GM13976 (cell line): ENCODE measurements around the gene ZNF398.
"Not testable (repeated sequence)": the region's sequence is repeated elsewhere in the genome, so short reads cannot be mapped to it uniquely, and the experiment has no call there.

Source experiments
- DNase-seq: peaks from one replicate; pipeline ENCODE4 v3.0.0; 2012; ENCODE audit warnings: low spot score
- in situ Hi-C: fragments of 300-500 bp; cut with MboI; formaldehyde crosslinking; loops from one replicate; pipeline ENCODE4 v1.12.0; 2022; ENCODE audit warnings: low sequenced_read_pairs, mixed read lengths, inconsistent platforms; ENCODE audit not compliant: unreplicated experiment
- TF ChIP-seq, protein P1 (sequence below): IDR thresholded peaks from 2 replicates; pipeline ENCODE4 v1.5.1; 2012; ENCODE audit warnings: borderline replicate concordance, mild to moderate bottlenecking; ENCODE audit not compliant: insufficient read depth; ENCODE audit errors: extremely low read depth, missing control alignments, control extremely low read depth

The ZNF398 gene

DNA sequence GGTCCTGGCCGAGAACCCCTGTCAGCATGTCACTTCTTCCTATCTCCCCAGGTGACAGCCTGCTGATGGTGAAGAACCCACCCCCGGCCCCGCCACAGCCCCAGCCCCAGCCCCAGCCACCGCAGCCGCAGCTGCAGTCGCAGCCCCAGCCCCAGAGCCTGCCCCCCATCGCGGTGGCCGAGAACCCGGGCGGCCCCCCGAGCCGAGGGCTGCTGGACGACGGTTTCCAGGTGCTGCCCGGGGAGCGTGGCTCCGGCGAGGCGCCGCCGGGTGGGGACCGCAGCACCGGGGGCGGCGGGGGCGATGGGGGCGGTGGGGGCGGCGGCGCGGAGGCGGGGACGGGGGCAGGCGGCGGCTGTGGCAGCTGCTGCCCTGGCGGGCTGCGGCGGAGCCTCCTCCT is 76.5 kb downstream of the ZNF398 start:
- no peak for DNase-seq

DNA sequence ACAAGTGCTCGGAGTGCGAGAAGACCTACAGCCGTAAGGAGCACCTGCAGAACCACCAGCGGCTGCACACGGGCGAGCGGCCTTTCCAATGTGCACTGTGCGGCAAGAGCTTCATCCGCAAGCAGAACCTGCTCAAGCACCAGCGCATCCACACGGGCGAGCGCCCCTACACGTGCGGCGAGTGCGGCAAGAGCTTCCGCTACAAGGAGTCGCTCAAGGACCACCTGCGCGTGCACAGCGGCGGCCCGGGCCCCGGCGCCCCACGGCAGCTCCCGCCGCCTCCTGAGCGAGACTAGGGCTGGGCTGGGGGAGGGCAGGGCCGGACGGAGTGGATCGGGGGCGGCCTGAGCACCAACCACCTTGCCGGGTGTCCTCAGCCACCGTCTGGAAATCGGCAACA is 77.1 kb downstream of the ZNF398 start:
- TF ChIP-seq, protein P1, sequence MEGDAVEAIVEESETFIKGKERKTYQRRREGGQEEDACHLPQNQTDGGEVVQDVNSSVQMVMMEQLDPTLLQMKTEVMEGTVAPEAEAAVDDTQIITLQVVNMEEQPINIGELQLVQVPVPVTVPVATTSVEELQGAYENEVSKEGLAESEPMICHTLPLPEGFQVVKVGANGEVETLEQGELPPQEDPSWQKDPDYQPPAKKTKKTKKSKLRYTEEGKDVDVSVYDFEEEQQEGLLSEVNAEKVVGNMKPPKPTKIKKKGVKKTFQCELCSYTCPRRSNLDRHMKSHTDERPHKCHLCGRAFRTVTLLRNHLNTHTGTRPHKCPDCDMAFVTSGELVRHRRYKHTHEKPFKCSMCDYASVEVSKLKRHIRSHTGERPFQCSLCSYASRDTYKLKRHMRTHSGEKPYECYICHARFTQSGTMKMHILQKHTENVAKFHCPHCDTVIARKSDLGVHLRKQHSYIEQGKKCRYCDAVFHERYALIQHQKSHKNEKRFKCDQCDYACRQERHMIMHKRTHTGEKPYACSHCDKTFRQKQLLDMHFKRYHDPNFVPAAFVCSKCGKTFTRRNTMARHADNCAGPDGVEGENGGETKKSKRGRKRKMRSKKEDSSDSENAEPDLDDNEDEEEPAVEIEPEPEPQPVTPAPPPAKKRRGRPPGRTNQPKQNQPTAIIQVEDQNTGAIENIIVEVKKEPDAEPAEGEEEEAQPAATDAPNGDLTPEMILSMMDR = no peak
- in situ Hi-C loops = no loop called here
- no peak for DNase-seq

More for the DNA sequence above, 76.5 kb downstream of the ZNF398 start:
- in situ Hi-C loops = no loop called here
- TF ChIP-seq, protein P1 = no peak

DNA sequence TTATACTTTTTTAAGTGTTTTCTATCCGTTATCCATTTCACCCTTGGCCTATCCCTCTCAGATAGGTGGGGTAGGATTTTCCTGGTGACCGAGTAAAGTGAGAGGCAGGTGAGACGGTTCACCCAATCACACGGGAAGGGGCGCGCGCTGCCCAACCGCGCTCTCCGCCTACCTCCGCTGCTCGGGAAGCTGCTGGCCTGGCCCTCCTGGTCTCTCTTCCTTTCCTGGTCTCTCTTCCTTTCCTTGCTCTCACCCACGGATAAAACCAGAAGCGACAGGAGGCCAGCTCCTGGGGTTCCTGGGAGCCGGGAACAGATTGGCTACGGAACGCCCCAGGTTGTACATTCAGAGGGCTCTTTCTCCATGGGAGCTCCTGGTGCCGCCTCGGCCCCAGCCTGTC is 77.9 kb downstream of the ZNF398 start:
- TF ChIP-seq, protein P1 = no peak
- in situ Hi-C loops = no loop called here

DNA sequence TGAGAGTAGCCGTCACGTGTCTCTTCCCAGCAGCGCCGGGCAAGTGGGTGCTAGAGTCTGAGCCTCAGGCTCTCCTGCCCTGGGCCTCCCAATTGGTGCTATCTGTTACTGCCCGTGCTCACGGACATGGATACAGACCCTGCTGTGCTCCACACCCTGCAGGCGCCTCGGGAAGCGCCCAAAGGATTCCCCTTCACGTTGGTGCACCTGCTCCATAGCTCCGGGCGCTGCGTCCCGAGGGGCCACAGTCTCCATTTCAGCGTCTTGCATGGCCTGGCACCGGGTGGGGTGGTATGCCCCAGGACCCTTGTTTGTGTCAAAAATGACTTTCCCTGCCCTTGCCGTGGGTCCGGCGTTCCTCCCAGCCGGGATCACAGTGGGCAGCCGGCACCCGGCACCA is 78.4 kb downstream of the ZNF398 start:
- TF ChIP-seq, protein P1 = no peak
- DNase-seq = no peak
- in situ Hi-C loops = no loop called here

More for the DNA sequence above, 77.9 kb downstream of the ZNF398 start:
- no peak for DNase-seq

DNA sequence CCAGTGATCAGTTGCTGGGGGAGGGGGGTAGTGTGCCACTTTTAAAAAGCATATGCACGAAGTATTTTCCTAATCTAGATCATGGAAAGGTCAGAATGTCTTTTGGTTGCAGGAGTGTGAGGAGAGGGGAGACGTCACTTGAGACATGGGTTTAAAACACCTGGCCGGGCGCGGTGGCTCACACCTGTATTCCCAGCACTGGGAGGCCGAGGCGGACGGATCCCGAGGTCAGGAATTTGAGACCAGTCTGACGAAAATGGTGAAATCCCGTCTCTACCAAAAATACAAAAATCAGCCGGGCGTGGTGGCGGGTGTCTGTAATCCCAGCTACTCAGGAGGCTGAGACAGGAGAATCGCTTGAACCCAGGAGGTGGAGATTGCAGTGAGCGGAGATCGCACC is 79.1 kb downstream of the ZNF398 start:
- in situ Hi-C loops, DNase-seq: not testable (repeated sequence)

DNA sequence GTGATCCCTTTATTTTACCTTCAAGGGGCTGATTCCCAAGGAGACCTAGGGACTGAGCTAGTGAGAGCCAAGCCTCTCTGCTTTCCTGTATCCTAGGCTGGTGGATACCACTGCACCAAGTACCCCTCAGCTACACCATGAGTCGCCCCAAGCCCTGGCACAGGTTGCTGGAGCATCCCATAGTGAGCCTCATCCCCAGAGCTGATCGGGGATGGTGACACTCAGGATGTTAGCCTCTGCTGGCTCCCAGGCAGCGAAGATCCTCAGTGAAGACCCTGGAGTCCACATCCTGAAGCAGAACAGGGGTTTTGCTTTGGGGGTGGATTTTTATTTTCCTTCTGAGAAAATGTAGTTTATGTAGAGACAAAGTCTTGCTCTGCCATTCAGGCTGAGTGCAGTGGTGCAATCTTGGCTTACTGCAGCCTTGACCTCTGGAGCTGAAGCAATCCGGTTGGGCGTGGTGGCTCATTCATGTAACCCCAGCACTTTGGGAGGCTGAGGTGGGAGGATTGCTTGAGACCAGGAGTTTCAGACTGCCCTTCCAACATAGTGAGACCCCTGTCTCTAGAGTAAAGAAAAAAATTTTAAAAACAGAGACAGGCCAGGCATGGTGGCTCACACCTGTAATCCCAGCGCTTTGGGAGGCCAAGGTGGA is 79.7 kb downstream of the ZNF398 start:
- TF ChIP-seq, protein P1 = no peak
- in situ Hi-C loops = no loop called here
- no peak for DNase-seq

DNA sequence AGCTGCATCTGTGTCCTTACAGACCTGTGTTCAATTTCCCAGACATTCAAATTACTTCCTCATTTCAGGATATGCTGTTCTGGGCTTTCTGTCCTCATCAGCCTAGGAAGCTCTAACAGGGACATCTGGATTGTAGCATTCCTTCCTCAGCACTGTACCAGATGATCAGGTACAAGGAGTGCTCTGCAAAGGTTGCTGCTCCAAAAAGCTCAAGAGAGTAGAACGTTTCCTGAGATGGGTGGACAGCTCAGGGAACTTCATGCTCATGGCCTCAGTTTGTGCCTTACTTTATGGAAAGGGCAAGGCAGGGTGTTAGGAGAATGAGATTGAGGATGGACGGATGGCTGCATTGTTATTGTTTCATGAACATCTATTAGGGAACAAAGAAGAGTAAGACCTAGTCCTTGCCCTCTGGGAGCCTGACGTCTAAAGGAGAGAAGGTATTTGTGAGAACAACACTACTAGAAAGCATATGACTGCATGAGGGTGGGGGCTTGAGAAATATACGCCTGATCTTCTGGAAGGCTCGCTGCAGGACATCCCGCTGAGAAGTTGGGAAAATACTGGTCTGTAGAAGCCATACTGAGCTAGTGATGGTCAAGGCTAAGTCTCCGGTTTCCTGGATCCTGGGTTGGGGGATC is 81.7 kb downstream of the ZNF398 start:
- in situ Hi-C loops = no loop called here
- DNase-seq = no peak
- TF ChIP-seq, protein P1 = no peak
